GM19397 (cell line): ENCODE measurements around the gene ALDH8A1.

Experiments used
- ATAC-seq: cut with Tn5 transposase; IDR thresholded peaks from one replicate; pipeline ENCODE4 v1.9.1; 2021; ENCODE audit warnings: mild to moderate bottlenecking, moderate library complexity; ENCODE audit not compliant: unreplicated experiment

The ALDH8A1 gene

GRCh38 chr6:134951494-134952263, 1.8 kb upstream of the ALDH8A1 start:
- ATAC-seq: no peak

GRCh38 chr6:134950482-134950881, 581 bp upstream of the ALDH8A1 start:
- no peak for ATAC-seq

GRCh38 chr6:134948691-134949090, 1.2 kb downstream of the ALDH8A1 start:
- no peak for ATAC-seq

- no peak for ATAC-seq
Measured at GRCh38 chr6:134948142-134948541, 1.8 kb downstream of the ALDH8A1 start.

- ATAC-seq: no peak
Measured at GRCh38 chr6:134945045-134945444, 4.9 kb downstream of the ALDH8A1 start.

- no peak for ATAC-seq
Measured at GRCh38 chr6:134943522-134944111, 6.3 kb downstream of the ALDH8A1 start.

GRCh38 chr6:134938896-134939295, 11.0 kb downstream of the ALDH8A1 start:
- ATAC-seq: no peak

GRCh38 chr6:134937426-134937825, 12.5 kb downstream of the ALDH8A1 start:
- no peak for ATAC-seq

GRCh38 chr6:134936931-134937330, 13.0 kb downstream of the ALDH8A1 start:
- ATAC-seq: no peak

- ATAC-seq: no peak
Measured at GRCh38 chr6:134936476-134936875, 13.4 kb downstream of the ALDH8A1 start.

GRCh38 chr6:134934793-134935485, 15.0 kb downstream of the ALDH8A1 start:
- no peak for ATAC-seq

GRCh38 chr6:134932535-134933470, 17.1 kb downstream of the ALDH8A1 start:
- ATAC-seq: no peak

GRCh38 chr6:134932098-134932497, 17.8 kb downstream of the ALDH8A1 start:
- ATAC-seq: no peak

- no peak for ATAC-seq
Measured at GRCh38 chr6:134930463-134930862, 19.4 kb downstream of the ALDH8A1 start.

GRCh38 chr6:134928151-134928900, 21.6 kb downstream of the ALDH8A1 start:
- ATAC-seq: no peak

- no peak for ATAC-seq
Measured at GRCh38 chr6:134925800-134926199, 24.1 kb downstream of the ALDH8A1 start.

GRCh38 chr6:134921721-134922261, 28.1 kb downstream of the ALDH8A1 start:
- ATAC-seq: no peak

- no peak for ATAC-seq
Measured at GRCh38 chr6:134921276-134921675, 28.6 kb downstream of the ALDH8A1 start.

GRCh38 chr6:134920422-134920821, 29.5 kb downstream of the ALDH8A1 start:
- ATAC-seq: no peak

GRCh38 chr6:134918418-134918961, 31.4 kb downstream of the ALDH8A1 start:
- ATAC-seq: no peak
